Tibial nerve (tissue), 4 donors: ENCODE measurements around the gene LHX2.

Experiments
- CTCF ChIP-seq, 5 experiments: fragments of 200-600 bp in 3 of 5; fragments of 450-650 bp in 2 of 5; sonication (generic) in 3 of 5; IDR thresholded peaks; one replicate each; pipeline ENCODE4 v1.5.1; 2016 to 2019; ENCODE audit warnings: antibody characterized with exemption in 5 of 5, mild to moderate bottlenecking in 3 of 5, moderate library complexity in 2 of 5
- EP300 ChIP-seq, 2 donors: sonication (generic); formaldehyde crosslinking; IDR thresholded peaks; one replicate each; pipeline ENCODE4 v1.6.1; 2017; ENCODE audit warnings: antibody characterized with exemption in 2 of 2, mild to moderate bottlenecking in 1 of 2
- POLR2A ChIP-seq, 2 donors: fragments of 450-650 bp; IDR thresholded peaks; one replicate each; pipeline ENCODE4 v1.6.1; 2017; ENCODE audit warnings: antibody characterized with exemption in 2 of 2, mild to moderate bottlenecking in 2 of 2, moderate library complexity in 2 of 2

- no peak for TF ChIP-seq CTCF (IDR thresholded peaks at IDR 0.05)
- no peak for TF ChIP-seq POLR2A (IDR thresholded peaks at IDR 0.05)
- TF ChIP-seq EP300 (IDR thresholded peaks at IDR 0.05): no peak
Observed at GRCh38 chr9:124033967-124034366, 22.4 kb downstream of the LHX2 start.
